ENCODE results near the gene POR. TPM values are rescaled to one million over a fixed set of nuclear protein-coding genes. Genes with fewer than 3 reads are reported as not detected.

POR gene
- total RNA-seq, 1 donor from 2014 or later = 244 TPM

DNA sequence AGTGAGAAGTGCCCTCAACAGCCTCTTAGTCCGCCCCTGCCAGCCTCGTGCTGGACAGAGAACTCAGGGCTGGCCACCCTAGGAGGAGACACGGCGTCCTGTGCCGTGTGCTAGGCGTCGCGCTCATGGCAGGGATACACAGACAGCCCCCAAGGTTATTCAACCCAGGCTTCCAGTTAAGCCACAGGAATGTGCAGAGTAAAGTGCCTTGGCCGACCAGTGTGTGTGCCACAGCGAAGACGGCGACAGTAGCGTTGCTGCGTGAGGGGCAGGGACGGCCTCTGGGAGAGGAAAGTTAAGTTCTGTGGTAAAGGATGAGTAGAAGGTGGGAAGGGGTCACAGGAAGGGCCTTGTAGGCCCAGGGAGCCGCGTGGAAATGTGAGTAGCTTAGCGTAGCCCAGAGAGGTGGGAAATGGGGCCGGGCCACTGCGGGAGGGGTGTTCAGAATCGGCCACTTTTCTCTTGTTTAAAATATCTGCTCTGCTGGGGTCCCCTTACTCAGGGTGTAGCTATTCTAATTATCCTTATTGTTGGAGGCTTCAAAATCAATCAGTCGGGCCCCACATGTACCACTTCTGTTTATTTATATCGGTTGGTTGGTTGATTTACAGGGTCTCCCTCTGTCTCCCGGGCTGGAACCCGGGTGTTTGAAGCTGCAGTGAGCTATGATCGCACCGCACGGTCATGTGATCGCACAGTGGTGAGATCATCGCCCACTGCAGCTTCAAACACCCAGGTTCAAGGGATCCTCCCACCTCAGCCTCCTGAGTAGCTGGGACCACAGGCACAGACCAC, 54.9 kb downstream of the POR start:
- H3K9me3 ChIP-seq = no peaks in the 10 kb centered on the region
- DNase-seq (no peak), ATAC-seq (no peak)
- peaks cover 52% of the 10 kb centered on the region for H3K4me1 ChIP-seq
- intact Hi-C loops (cut with DNase I) = no loop called here
- H3K36me3 ChIP-seq = peaks cover 57% of the 10 kb centered on the region
- H3K27me3 ChIP-seq (ENCODE audit: low read depth) = no peaks in the 10 kb centered on the region
- TF ChIP-seq, protein P1, sequence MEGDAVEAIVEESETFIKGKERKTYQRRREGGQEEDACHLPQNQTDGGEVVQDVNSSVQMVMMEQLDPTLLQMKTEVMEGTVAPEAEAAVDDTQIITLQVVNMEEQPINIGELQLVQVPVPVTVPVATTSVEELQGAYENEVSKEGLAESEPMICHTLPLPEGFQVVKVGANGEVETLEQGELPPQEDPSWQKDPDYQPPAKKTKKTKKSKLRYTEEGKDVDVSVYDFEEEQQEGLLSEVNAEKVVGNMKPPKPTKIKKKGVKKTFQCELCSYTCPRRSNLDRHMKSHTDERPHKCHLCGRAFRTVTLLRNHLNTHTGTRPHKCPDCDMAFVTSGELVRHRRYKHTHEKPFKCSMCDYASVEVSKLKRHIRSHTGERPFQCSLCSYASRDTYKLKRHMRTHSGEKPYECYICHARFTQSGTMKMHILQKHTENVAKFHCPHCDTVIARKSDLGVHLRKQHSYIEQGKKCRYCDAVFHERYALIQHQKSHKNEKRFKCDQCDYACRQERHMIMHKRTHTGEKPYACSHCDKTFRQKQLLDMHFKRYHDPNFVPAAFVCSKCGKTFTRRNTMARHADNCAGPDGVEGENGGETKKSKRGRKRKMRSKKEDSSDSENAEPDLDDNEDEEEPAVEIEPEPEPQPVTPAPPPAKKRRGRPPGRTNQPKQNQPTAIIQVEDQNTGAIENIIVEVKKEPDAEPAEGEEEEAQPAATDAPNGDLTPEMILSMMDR (IDR thresholded peaks at IDR 0.05) = no peak
- H3K4me3 ChIP-seq = no peak overlapping the region
- H3K27ac ChIP-seq = no peak overlapping the region

DNA sequence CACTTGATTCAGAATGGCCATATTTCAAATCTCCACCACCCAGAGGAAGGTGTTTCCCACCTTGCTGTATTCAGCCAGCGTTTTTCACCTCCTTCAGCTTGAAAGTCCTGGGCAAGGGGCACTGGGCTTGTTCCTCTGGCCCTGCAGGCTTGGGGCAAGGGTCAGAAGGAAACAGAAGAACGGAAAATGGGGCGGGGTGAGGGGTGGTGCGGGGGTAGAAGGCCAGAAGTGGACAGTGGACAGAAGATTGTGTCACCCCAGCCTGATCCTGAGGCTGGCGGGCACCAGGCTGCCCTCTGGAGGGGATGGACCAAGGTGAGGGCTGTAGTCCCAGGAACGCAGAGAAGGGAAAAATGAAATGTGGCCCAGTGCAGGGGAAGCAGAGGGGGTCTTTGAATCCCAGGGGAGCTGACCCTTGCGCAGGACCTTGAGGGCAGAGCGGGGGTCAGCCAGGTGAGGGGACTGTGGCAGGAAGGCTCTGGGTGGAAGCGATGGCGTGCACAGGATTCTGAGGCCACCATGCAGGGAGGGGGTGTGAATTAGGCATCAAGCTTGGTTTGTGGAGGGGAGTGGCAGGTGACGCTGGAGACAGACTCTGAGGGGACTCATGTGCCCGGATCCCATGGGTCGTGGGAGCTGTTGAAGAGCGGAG, 56.5 kb downstream of the POR start:
- DNase-seq = no peak
- intact Hi-C loops (cut with DNase I) = no loop called here
- H3K9me3 ChIP-seq = no peaks in the 10 kb centered on the region
- no peak overlapping the region for H3K4me3 ChIP-seq
- H3K27me3 ChIP-seq (ENCODE audit: low read depth) = no peaks in the 10 kb centered on the region
- H3K27ac ChIP-seq = peak overlapping the region; percentile 54
- no peak for ATAC-seq
- peaks cover 58% of the 10 kb centered on the region for H3K36me3 ChIP-seq
- TF ChIP-seq, protein P1 (IDR thresholded peaks at IDR 0.05) = no peak
- H3K4me1 ChIP-seq = peaks cover 45% of the 10 kb centered on the region

DNA sequence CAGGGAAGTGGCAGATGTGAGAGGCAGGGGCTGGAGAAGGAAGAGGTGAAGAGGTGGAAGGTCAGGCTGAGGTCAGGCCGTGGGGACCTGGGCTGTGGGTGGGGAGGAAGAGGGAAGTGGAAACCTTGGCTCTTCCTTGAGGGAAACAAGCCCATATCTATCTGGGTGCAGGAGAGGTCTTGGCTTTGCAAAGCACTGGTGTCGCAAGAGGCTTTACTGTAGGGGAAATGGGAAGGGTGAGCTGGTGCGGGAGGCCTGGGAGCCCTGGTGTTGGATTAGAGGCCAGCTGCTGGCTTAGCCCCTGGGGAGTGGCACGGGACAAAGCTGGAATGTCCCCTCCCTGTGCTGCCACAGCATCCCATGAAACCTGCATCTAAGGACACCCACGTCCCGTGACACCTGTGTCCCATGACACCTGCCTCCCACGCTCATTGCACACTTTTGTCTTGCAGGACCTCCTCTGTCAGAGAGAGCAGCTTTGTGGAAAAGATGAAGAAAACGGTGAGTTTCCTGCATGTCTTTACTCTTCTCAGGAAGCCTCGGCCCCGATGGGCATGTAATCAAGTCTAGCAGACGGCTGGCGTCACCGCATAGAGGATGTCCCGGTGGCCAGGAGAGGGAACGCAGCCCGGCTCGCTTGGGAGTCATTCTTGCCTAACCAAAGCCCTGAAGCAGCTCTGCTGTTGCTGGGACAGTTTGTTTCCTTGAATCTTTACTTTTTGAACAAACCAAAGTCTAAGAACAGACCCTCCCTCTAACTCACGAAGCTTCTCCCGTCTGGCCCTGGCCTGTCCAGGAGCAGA, 57.2 kb downstream of the POR start:
- peak; percentile 58 to 74 for ATAC-seq
- no peak overlapping the region for H3K4me3 ChIP-seq
- H3K9me3 ChIP-seq = no peaks in the 10 kb centered on the region
- peaks cover 39% of the 10 kb centered on the region for H3K4me1 ChIP-seq
- TF ChIP-seq, protein P1 (IDR thresholded peaks at IDR 0.05) = no peak
- no peaks in the 10 kb centered on the region for H3K27me3 ChIP-seq (ENCODE audit: low read depth)
- H3K27ac ChIP-seq = peak overlapping the region; percentile 54
- intact Hi-C loops (cut with DNase I) = no loop called here
- H3K36me3 ChIP-seq = peaks cover 61% of the 10 kb centered on the region
- DNase-seq = peak; percentile 75

DNA sequence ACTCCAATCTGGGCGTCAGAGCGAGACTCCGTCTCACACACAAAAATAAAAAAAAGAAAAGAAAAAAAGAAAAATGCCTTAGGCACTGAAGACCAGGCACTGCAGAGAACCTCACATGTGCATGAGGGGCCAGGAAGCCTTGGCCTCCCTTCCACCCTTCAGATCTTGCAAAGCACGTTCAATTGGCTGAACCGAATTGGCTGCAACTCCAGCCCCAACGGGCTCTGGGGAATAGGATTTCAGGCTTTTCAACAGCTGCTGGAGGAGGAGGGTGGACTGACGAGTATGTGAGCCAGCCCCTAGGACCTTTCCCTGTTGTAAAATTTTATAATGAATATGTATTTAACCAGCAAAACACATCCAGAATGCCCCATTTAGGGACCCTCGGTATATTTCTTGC, 62.8 kb downstream of the POR start:
- H3K4me1 ChIP-seq = no peaks in the 10 kb centered on the region
- no peaks in the 10 kb centered on the region for H3K9me3 ChIP-seq
- no peak overlapping the region for H3K27ac ChIP-seq
- intact Hi-C loops (cut with DNase I) = no loop called here
- TF ChIP-seq, protein P1 (IDR thresholded peaks at IDR 0.05) = no peak
- H3K4me3 ChIP-seq = no peak overlapping the region
- DNase-seq (no peak), ATAC-seq (no peak)
- H3K36me3 ChIP-seq = peaks cover 87% of the 10 kb centered on the region
- no peaks in the 10 kb centered on the region for H3K27me3 ChIP-seq (ENCODE audit: low read depth)

DNA sequence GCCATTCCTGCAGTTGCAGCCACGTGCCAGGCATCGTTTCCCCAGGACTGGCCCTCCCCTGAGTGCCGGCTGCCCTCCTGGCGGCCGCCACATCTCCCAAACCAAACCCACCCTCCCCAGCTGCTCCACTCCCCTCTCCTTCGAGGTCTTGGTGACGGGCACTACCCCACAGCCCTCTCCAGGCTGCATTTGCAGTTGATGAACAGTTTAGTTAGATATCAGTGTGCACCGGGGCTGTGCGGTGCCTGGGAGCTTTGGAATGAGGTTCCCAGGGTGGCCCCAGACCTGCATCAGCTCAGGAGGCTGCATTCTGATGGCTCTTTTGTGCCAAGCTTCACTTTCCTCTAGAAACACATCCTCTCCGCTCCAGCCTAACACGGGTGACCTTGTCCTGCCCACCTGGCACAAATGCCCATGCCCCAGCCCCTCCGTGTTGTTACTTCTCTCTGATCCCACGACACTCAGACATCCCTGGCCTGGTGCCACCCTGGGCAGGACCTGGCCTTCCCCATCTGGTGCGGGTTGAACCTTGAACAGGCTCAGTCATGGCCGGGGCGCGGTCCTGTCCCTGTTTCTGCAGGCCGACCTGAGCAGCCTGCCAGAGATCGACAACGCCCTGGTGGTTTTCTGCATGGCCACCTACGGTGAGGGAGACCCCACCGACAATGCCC, 64.9 kb downstream of the POR start:
- DNase-seq = no peak
- Histone ChIP-seq H3K27ac (no peak overlapping the region), H3K9me3 (no peaks in the 10 kb centered on the region), H3K27me3 (ENCODE audit: low read depth) (no peaks in the 10 kb centered on the region), H3K36me3 (peaks cover 87% of the 10 kb centered on the region), H3K4me1 (no peaks in the 10 kb centered on the region), H3K4me3 (no peak overlapping the region)
- intact Hi-C loops (cut with DNase I) = no loop called here
- peak in 1 of 2 donors; percentile 4 for ATAC-seq
- TF ChIP-seq, protein P1 (IDR thresholded peaks at IDR 0.05) = no peak

Data from lower lobe of right lung (tissue), 2 donors.